Measurements from ENCODE around the gene DAPK1. TPM values are rescaled to one million over a fixed set of nuclear protein-coding genes. Genes with fewer than 3 reads are reported as not detected.

The DAPK1 gene
- polyA plus RNA-seq, 2 of the 4 experiments (the other 2 are of a cell fraction) = 55.2 to 67.2 TPM

DNA sequence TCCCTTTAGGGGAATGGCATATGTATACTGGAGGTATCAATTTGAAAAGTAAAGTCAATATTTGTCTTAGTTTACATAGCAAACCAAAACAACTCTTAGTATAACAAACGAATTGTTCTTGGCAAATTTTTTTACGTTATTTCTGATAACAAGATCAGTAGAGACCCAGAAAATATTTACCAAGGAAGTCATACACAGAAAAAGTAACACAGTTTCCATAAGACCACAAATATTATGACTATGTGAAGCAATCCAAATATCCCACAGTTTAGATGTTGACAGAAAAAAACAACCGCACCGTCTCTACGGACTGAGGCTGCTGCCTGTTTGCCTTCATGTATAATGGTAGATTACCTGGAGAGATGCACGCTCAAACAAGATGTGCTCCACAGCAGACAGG, 46.5 kb upstream of the DAPK1 start:
- DNase-seq (ENCODE audit: low read depth in 1 of 2, low spot score in 1 of 2) = no peak
- Histone ChIP-seq H3K9me3 (peaks cover 23% of the 10 kb centered on the region), H3K4me2 (no peak overlapping the region), H3K4me3 (no peak overlapping the region), H3K27ac (no peak overlapping the region), H3K4me1 (no peaks in the 10 kb centered on the region)
- FAIRE-seq = no peak
- no peak for ATAC-seq
- CTCF ChIA-PET = interaction anchor here (1.0 kb wide), 1 partner anchor 94 kb away, joined by 4 read pairs; no protein-coding TSS in a partner anchor
- no peak for TF ChIP-seq HDAC2 (IDR thresholded peaks at IDR 0.05)
- TF ChIP-seq FOSB (CRISPR knock-in tag; IDR thresholded peaks at IDR 0.05) = no peak
- no peak for TF ChIP-seq MYC (IDR thresholded peaks at IDR 0.05; ENCODE audit: borderline replicate concordance, low read length)
- TF ChIP-seq EP300 (IDR thresholded peaks at IDR 0.05) = no peak
- TF ChIP-seq GATA3 (IDR thresholded peaks at IDR 0.05; ENCODE audit: borderline replicate concordance) = no peak
- TF ChIP-seq, protein P1, sequence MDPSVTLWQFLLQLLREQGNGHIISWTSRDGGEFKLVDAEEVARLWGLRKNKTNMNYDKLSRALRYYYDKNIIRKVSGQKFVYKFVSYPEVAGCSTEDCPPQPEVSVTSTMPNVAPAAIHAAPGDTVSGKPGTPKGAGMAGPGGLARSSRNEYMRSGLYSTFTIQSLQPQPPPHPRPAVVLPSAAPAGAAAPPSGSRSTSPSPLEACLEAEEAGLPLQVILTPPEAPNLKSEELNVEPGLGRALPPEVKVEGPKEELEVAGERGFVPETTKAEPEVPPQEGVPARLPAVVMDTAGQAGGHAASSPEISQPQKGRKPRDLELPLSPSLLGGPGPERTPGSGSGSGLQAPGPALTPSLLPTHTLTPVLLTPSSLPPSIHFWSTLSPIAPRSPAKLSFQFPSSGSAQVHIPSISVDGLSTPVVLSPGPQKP (IDR thresholded peaks at IDR 0.05; ENCODE audit: low read depth, low read length) = no peak
- TF ChIP-seq POLR2A (IDR thresholded peaks at IDR 0.05; ENCODE audit: low read length) = no peak
- no peak for TF ChIP-seq SMC3 (IDR thresholded peaks at IDR 0.05)
- no peak for TF ChIP-seq TFCP2L1 (CRISPR knock-in tag; IDR thresholded peaks at IDR 0.05)
- TF ChIP-seq, protein P2, sequence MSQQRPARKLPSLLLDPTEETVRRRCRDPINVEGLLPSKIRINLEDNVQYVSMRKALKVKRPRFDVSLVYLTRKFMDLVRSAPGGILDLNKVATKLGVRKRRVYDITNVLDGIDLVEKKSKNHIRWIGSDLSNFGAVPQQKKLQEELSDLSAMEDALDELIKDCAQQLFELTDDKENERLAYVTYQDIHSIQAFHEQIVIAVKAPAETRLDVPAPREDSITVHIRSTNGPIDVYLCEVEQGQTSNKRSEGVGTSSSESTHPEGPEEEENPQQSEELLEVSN (IDR thresholded peaks at IDR 0.05; ENCODE audit: borderline replicate concordance, low read depth) = no peak
- TF ChIP-seq PHF8 (IDR thresholded peaks at IDR 0.05; ENCODE audit: borderline replicate concordance, low read depth) = no peak
- TF ChIP-seq ZNF302 (CRISPR knock-in tag; IDR thresholded peaks at IDR 0.05) = no peak
- TF ChIP-seq EHMT2 (IDR thresholded peaks at IDR 0.05; ENCODE audit: low read depth) = no peak
- POLR2A ChIA-PET = no interaction called here
- WGBS (ENCODE audit: missing lambda C conversion rate) = 33% methylated on average over 6 of the region's 6 CpGs

DNA sequence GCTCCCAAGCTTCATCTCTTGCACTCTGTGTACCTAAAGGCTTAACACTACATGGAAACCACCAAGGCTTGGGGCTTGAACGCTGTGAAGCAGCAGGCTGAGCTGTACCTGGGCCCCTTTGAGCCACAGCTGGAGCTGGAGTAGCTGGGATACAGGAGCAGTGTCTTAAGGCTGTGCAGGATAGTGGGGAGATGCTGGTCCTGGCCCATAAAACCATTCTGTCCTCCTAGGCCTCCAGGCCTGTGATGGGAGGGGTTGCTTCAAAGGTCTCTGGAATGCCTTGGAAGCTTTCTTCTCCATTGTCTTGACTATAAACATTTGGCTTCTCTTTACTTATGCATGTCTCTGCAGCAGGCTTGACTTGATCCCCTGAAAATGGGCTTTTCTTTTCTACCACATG, 42.3 kb upstream of the DAPK1 start:
- no peak for TF ChIP-seq JUN (IDR thresholded peaks at IDR 0.05)
- TF ChIP-seq ZFP36 (IDR thresholded peaks at IDR 0.05; ENCODE audit: borderline replicate concordance, partially characterized antibody) = peak; percentile 99
- ATAC-seq (no peak), DNase-seq (ENCODE audit: low read depth in 1 of 2, low spot score in 1 of 2) (peak in 1 of 2 experiments; percentile 16), FAIRE-seq (no peak)
- ChIA-PET POLR2A (no interaction called here), CTCF (interaction anchor here (0.9 kb wide), 1 partner anchor 118 kb away, joined by 3 read pairs; no protein-coding TSS in a partner anchor)
- Histone ChIP-seq H3K4me3 (no peak overlapping the region), H3K4me2 (no peak overlapping the region), H3K9me3 (peaks cover 29% of the 10 kb centered on the region), H3K4me1 (no peaks in the 10 kb centered on the region), H3K27ac (no peak overlapping the region)
- 5% methylated on average over 1 of the region's 1 CpG for WGBS (ENCODE audit: missing lambda C conversion rate)

DNA sequence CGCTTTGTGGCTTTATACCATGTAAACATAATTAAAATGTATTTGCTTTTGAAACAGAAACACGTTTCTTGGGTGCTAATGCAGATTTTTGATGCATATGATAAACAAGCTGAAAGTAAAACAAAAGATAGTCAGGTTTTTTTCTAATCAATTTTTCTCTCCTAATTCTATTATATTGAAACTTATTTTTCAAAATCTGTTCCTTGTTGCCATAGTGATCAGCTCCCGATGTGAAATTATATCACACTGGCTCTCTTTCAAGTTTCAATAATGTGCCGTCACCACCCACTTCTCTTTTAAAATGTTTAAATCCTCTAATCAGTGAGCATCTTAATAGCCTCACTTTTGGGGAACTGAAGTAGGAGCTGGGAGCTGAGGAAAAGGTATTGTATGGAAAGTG, 36.4 kb upstream of the DAPK1 start:
- Histone ChIP-seq H3K4me3 (no peak overlapping the region), H3K4me1 (peaks cover 9% of the 10 kb centered on the region; the same call in 2 of the 3 replicates), H3K4me2 (no peak overlapping the region), H3K9me3 (0 out of 3 replicates have a peak, but pooled peaks cover 5% of the 10 kb centered on the region), H3K27ac (no peak overlapping the region)
- DNase-seq (ENCODE audit: low read depth in 1 of 2, low spot score in 1 of 2) (no peak), FAIRE-seq (no peak), ATAC-seq (no peak)
- TF ChIP-seq, protein P3, sequence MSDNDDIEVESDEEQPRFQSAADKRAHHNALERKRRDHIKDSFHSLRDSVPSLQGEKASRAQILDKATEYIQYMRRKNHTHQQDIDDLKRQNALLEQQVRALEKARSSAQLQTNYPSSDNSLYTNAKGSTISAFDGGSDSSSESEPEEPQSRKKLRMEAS (IDR thresholded peaks at IDR 0.05) = no peak
- no peak for TF ChIP-seq POLR2A (IDR thresholded peaks at IDR 0.05; ENCODE audit: low read length)
- TF ChIP-seq TP53 (CRISPR knock-in tag; IDR thresholded peaks at IDR 0.05) = no peak
- TF ChIP-seq EHF (CRISPR knock-in tag; IDR thresholded peaks at IDR 0.05) = no peak
- no peak for TF ChIP-seq ZFP36 (IDR thresholded peaks at IDR 0.05; ENCODE audit: borderline replicate concordance, partially characterized antibody)
- TF ChIP-seq JUN (IDR thresholded peaks at IDR 0.05) = no peak
- TF ChIP-seq, protein P4, sequence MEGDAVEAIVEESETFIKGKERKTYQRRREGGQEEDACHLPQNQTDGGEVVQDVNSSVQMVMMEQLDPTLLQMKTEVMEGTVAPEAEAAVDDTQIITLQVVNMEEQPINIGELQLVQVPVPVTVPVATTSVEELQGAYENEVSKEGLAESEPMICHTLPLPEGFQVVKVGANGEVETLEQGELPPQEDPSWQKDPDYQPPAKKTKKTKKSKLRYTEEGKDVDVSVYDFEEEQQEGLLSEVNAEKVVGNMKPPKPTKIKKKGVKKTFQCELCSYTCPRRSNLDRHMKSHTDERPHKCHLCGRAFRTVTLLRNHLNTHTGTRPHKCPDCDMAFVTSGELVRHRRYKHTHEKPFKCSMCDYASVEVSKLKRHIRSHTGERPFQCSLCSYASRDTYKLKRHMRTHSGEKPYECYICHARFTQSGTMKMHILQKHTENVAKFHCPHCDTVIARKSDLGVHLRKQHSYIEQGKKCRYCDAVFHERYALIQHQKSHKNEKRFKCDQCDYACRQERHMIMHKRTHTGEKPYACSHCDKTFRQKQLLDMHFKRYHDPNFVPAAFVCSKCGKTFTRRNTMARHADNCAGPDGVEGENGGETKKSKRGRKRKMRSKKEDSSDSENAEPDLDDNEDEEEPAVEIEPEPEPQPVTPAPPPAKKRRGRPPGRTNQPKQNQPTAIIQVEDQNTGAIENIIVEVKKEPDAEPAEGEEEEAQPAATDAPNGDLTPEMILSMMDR (IDR thresholded peaks at IDR 0.05) = no peak
- no peak for TF ChIP-seq MAZ (IDR thresholded peaks at IDR 0.05; ENCODE audit: borderline replicate concordance, low read depth, low read length)
- TF ChIP-seq FOSB (CRISPR knock-in tag; IDR thresholded peaks at IDR 0.05) = no peak
- TF ChIP-seq ZNF302 (CRISPR knock-in tag; IDR thresholded peaks at IDR 0.05) = no peak
- no peak for TF ChIP-seq SMC3 (IDR thresholded peaks at IDR 0.05)
- TF ChIP-seq, protein P5, sequence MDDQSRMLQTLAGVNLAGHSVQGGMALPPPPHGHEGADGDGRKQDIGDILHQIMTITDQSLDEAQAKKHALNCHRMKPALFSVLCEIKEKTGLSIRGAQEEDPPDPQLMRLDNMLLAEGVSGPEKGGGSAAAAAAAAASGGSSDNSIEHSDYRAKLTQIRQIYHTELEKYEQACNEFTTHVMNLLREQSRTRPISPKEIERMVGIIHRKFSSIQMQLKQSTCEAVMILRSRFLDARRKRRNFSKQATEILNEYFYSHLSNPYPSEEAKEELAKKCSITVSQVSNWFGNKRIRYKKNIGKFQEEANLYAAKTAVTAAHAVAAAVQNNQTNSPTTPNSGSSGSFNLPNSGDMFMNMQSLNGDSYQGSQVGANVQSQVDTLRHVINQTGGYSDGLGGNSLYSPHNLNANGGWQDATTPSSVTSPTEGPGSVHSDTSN (IDR thresholded peaks at IDR 0.05) = no peak
- TF ChIP-seq RAD21 (conservative IDR thresholded peaks at IDR 0.05 in 1 of 2, IDR thresholded peaks at IDR 0.05 in 1 of 2) = no peak
- TF ChIP-seq MYC (IDR thresholded peaks at IDR 0.05; ENCODE audit: borderline replicate concordance, low read length) = no peak
- no peak for TF ChIP-seq HOXB13 (CRISPR knock-in tag; IDR thresholded peaks at IDR 0.05; ENCODE audit: low read depth)
- ChIA-PET CTCF (no interaction called here), POLR2A (no interaction called here)
- WGBS (ENCODE audit: missing lambda C conversion rate) = 82% methylated on average over 4 of the region's 4 CpGs

Measured in A549 (cell line).